ENCODE data around the gene SLC34A3.

SLC34A3 gene

GRCh38 chr9:137243626-137244485 lies 13.2 kb downstream of the SLC34A3 start:
- DNase-seq: peak; percentile 65

GRCh38 chr9:137244486-137245449 lies 14.1 kb downstream of the SLC34A3 start:
- peak; percentile 65 for DNase-seq

GRCh38 chr9:137245450-137246421 lies 15.0 kb downstream of the SLC34A3 start:
- DNase-seq: peak; percentile 46

GRCh38 chr9:137247135-137247915 lies 16.6 kb downstream of the SLC34A3 start:
- DNase-seq: no peak

GRCh38 chr9:137247916-137248175 lies 17.1 kb downstream of the SLC34A3 start:
- DNase-seq: no peak

- DNase-seq: no peak
Observed at GRCh38 chr9:137250329-137251193, 19.9 kb downstream of the SLC34A3 start.

- no peak for DNase-seq
Observed at GRCh38 chr9:137251194-137251461, 20.4 kb downstream of the SLC34A3 start, which contains the start of gene STPG3. TSS of gene STPG3 (plus strand) at chr9:137251286. CDS start at chr9:137251287, 1 bp downstream.

GRCh38 chr9:137251490-137252268 lies 21.0 kb downstream of the SLC34A3 start:
- no peak for DNase-seq

GRCh38 chr9:137252555-137253506 lies 22.1 kb downstream of the SLC34A3 start:
- peak; percentile 69 for DNase-seq

- no peak for DNase-seq
Observed at GRCh38 chr9:137253717-137254623, 23.3 kb downstream of the SLC34A3 start.

GRCh38 chr9:137254624-137255447 lies 24.1 kb downstream of the SLC34A3 start, which contains the start of gene NELFB:
TSS of gene NELFB (plus strand) at chr9:137255327.
- DNase-seq: peak; percentile 93

GRCh38 chr9:137255448-137256114 lies 24.9 kb downstream of the SLC34A3 start:
- peak; percentile 74 for DNase-seq

GRCh38 chr9:137256362-137256761 lies 25.7 kb downstream of the SLC34A3 start:
- no peak for DNase-seq

- no peak for DNase-seq
Observed at GRCh38 chr9:137256856-137257255, 26.2 kb downstream of the SLC34A3 start.

- peak; percentile 55 for DNase-seq
Observed at GRCh38 chr9:137262173-137262908, 31.6 kb downstream of the SLC34A3 start.

All from DMS53 (cell line).